NOMO-1 treated with dmso at 0.1 percent for 144 hours (cell line): ENCODE data around the gene AKAP5.

Experiments
- DNase-seq: peaks from one replicate; lab custom pipeline; 2025; ENCODE audit not compliant: unreplicated experiment; lab: John Stamatoyannopoulos, UW

AKAP5 gene

GRCh38 chr14:64465191-64465822 lies at the start of gene AKAP5:
AKAP5 (plus strand) TSS chr14:64465499; CDS start chr14:64468395, 2,896 bp downstream.
- DNase-seq, result no peak

- no peak for DNase-seq
These were observed 48.9 kb upstream of the AKAP5 start for GRCh38 chr14:64416348-64416932.

DNA sequence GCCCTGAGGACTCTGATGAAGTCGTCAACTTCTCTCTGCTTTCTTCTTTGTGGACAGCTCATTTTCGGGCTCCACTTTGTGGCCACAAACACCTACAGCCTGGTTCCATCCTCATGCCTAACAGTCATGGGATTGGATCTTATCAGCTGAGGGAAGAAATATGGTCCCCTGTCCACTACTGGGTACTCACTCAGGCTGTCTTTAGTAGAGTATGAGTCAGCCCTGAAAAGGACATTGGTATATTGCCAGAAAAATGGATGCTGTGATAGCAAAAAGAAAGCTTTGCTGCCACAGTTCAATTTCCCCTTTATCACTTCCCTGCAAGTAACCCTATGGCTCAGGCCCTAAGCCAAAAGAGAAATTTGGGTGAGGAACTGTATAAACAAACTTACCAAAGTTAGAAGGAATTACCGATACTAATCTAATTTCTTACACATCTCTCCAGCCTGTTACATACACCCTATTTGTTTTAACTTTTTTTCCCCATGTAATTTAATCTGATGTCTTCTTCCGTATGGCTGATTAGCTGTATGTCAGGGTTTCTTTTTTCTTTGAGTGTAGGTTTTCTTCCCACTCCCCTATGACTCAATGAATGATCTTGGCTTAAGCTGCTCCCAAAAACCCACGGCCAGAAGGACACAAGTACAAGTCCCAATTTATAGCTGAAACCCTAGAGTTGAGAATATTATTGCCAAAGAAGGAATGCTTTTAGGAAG lies 48.1 kb upstream of the AKAP5 start:
- no peak for DNase-seq

DNA sequence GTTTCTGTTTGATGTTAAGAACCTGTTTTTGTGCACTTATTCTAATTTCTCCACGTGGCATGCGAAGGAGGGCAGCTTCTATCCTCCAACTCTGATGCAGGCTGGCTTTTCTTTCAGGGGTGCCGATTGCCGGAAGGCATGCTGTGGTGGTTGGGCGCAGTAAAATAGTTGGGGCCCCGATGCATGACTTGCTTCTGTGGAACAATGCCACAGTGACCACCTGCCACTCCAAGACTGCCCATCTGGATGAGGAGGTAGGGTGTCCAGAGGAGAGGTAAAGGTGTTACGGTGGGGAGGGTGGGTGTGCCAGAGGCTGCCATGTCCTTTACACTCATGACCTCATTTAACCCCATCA lies 47.6 kb upstream of the AKAP5 start:
- DNase-seq, result no peak

DNA sequence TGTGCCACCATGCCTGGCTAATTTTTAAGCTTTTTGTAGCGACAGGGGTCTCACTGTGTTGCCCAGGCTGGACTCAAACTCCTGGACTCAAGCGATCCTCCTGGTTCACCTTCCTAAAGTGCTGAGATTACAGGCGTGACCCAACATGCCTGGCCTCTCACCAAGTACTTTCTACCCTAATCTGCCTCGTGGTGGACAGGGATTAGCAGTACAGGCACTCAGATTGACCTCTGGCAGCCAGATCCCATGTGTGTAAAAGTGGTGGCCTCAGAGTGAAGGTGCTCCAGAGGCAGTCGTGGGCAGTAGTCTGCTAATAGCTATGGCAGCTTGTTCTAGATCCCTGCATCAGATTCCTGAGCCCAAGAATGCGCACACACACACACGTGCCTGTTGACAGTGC lies 46.3 kb upstream of the AKAP5 start:
- DNase-seq, result no peak

GRCh38 chr14:64421166-64421565 lies 44.1 kb upstream of the AKAP5 start:
- no peak for DNase-seq

DNA sequence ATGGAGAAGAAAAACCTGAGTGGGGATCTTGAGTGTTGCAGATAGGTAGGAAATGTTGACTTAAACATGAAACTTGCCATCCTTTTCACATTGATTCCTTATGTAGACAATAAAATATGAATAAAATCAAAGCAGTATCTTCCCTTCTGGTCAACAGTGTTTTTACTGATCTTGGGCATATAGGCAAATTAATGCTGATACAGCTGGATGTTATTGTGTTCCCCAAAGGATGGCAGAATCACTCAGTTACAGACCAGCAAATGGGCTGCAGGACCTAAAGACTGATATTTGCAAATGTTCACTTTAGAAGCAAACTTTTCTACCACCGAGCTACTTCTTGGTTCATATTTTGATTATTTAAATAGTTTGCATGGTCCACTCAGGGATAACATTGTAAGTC lies 43.3 kb upstream of the AKAP5 start:
- no peak for DNase-seq

GRCh38 chr14:64422756-64423155 lies 42.5 kb upstream of the AKAP5 start:
- DNase-seq, result no peak

GRCh38 chr14:64423987-64424386 lies 41.3 kb upstream of the AKAP5 start:
- no peak for DNase-seq

- no peak for DNase-seq
These were observed 30.8 kb upstream of the AKAP5 start for GRCh38 chr14:64434528-64434927.

DNA sequence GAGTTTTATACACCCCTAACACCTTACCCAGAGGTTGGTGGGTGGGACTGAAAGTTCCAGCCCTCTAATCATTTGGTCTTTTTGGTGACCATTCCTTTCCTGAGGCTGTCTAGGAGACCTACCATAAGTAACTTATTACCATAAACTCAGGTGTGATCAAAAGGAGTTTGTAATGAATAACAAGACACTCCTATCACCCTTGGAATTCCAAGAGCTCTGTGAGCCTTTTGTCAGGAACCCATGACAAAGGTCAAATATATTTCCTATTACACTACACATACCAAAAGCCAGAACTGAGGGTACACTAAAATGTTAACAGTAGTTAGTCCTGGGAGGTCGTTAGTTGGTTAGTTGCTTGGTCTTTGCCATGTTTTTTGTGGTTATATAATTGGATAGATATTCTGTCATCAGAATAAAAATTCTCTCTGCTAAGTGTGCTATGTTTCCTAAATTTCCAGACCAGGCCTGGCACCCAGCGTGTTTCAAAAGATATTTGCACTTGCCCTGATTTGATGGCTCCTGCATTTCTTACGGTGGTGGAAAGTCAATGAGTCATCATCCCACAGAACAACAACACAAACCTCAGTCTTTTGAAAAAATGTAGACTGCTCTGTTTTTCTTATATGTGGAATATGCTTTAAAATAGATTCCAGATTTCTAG lies 27.0 kb upstream of the AKAP5 start:
- no peak for DNase-seq

GRCh38 chr14:64439141-64439540 lies 26.2 kb upstream of the AKAP5 start:
- DNase-seq, result no peak

- no peak for DNase-seq
These were observed 24.8 kb upstream of the AKAP5 start for GRCh38 chr14:64440494-64440893.

DNA sequence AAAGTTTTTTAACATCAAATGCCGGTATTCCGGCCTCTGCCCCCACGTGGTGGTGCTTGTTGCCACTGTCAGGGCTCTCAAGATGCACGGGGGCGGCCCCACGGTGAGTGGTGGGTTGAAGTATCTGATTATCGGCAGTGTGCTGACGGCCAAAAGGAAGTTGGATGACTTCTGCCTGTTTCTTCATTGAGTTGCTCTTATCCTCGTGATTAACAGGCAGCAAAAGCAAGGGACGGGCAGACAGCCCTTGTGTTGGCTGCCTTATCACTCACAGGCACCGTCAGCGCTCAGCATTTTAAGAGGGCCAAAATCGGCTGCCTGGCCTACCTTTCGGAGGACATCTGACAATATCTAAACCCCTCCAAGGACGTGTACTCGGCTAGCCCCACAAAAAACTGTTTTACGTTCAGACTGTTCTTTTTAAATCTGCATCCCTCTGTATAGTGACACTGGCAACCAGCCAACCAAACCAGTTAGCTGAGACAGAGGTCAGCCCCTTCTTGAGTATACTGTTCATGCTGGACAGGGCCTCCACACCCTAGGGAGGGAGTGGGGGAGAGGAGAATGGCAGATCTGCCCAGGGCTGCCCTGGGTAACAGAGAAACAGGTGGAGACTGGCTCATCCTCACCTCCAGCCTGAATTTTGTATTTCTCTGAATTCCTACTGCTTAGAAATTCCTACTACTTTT lies 22.9 kb upstream of the AKAP5 start:
- DNase-seq, result no peak

- peak; percentile 63 for DNase-seq
These were observed 21.2 kb upstream of the AKAP5 start for GRCh38 chr14:64444140-64444539.

- DNase-seq, result peak; percentile 69
These were observed 20.1 kb upstream of the AKAP5 start for GRCh38 chr14:64444984-64445845.

GRCh38 chr14:64447876-64448670 lies 17.2 kb upstream of the AKAP5 start:
- no peak for DNase-seq

GRCh38 chr14:64450255-64450654 lies 15.0 kb upstream of the AKAP5 start:
- DNase-seq, result no peak

- DNase-seq, result no peak
These were observed 10.6 kb upstream of the AKAP5 start for GRCh38 chr14:64454671-64455070.
